Esophagus muscularis mucosa (tissue), 3 donors: ENCODE measurements around the gene RABL6.

Source experiments
- POLR2A ChIP-seq: fragments of 450-650 bp; IDR thresholded peaks from one replicate; pipeline ENCODE4 v1.6.1; 2017; ENCODE audit warnings: antibody characterized with exemption, moderate library complexity, mild to moderate bottlenecking, low read depth
- TF ChIP-seq, protein P1 (sequence below), 3 experiments: fragments of 200-600 bp in 2 of 3; fragments of 450-650 bp in 1 of 3; sonication (generic) in 2 of 3; IDR thresholded peaks; one replicate each; pipeline ENCODE4 v1.5.1; 2017 to 2019; ENCODE audit warnings: antibody characterized with exemption in 3 of 3, mild to moderate bottlenecking in 2 of 3, moderate library complexity in 1 of 3

DNA sequence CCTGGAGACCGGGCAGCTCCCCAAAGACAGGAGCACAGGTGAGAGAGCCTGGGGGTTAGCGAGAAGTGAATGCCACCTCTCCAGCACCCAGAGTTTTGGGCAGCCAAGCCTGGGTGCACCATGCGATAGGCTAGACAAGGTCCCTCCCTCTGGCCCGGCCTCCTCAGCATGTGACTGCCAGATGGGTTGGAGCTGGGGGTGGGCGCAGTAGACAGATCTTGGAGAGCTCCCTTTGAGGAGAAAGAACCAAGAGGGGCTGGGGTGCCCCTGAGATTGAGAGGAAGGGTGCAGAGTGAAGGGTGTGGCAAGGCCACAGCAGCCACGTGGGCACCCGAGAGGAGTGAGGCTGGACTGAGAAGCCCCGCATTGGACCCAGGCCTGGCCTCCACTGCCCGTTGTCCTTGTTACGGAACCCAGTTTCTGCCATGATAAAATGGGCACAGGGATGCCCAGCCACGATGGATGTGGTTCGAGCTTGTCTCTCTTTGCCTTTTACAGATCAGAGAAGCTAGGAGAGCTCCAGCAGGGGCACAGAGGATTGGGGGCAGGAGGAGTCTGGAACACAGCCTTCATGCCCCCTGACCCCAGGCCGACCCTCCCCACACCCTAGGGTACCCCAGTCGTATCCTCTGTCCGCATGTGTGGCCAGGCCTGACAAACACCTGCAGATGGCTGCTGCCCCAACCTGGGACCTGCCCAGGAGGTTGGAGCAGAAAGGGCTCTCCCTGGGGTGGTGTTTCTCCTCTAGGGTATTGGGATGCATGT, 15.2 kb upstream of the RABL6 start:
- TF ChIP-seq, protein P1, sequence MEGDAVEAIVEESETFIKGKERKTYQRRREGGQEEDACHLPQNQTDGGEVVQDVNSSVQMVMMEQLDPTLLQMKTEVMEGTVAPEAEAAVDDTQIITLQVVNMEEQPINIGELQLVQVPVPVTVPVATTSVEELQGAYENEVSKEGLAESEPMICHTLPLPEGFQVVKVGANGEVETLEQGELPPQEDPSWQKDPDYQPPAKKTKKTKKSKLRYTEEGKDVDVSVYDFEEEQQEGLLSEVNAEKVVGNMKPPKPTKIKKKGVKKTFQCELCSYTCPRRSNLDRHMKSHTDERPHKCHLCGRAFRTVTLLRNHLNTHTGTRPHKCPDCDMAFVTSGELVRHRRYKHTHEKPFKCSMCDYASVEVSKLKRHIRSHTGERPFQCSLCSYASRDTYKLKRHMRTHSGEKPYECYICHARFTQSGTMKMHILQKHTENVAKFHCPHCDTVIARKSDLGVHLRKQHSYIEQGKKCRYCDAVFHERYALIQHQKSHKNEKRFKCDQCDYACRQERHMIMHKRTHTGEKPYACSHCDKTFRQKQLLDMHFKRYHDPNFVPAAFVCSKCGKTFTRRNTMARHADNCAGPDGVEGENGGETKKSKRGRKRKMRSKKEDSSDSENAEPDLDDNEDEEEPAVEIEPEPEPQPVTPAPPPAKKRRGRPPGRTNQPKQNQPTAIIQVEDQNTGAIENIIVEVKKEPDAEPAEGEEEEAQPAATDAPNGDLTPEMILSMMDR (IDR thresholded peaks at IDR 0.05): no peak
- TF ChIP-seq POLR2A: no peak
